HT-29 (cell line): Measurements from ENCODE around the gene RFXANK. TPM values are rescaled to one million over a fixed set of nuclear protein-coding genes. Genes with fewer than 3 reads are reported as not detected.

Experiments
- DNase-seq: peaks from one replicate; pipeline ENCODE4 v3.0.0-alpha.2; 2015; ENCODE audit warnings: low spot score
- small RNA-seq: library from RNA; depleted of rRNA; stranded (forward); fragments of <200 nt; gene quantifications from one replicate; pipeline ENCODE3, GENCODE V24; 2014
- total RNA-seq: library from RNA; depleted of rRNA; stranded (reverse); fragments of >200 nt; shearing (Covaris generic); gene quantifications from 2 replicates; pipeline ENCODE4 v1.2.3, GENCODE V29; 2014; rRNA removed

RFXANK gene
- total RNA-seq, 1 experiment from 2014 or later = 75.0 TPM

DNA sequence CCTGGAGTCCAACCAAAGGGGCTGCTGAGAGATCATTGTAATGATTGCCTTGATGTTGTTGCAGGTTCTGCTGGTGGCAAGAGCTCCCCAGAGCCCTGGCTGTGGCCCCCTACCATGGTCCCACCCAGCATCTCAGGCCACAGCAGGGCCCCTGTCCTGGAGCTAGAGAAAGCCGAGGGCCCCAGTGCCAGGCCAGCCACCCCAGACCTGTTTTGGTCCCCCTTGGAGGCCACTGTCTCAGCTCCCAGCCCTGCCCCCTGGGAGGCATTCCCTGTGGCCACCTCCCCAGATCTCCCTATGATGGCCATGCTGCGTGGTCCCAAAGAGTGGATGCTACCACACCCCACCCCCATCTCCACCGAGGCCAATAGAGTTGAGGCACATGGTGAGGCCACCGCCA lies 35.2 kb downstream of the RFXANK start:
- no peak for DNase-seq

DNA sequence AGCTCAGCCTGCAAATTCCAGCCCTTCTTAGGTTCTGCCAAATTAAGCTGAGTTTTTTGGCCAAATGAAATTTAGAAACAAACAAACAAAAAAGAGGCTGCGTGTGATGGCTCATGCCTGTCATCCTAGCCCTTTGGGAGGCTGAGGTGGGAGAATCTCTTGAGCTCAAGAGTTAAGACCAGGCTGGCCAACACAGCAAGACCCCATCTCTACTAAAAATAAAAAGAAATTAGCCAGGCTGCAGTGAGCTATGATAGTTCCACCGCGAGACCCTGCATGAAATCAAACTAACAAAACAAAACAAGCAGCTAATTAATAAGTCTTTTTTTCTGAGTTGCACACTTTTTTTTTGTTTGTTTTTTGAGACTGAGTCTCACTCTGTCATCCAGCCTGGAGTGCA lies 37.6 kb downstream of the RFXANK start:
- no peak for DNase-seq

DNA sequence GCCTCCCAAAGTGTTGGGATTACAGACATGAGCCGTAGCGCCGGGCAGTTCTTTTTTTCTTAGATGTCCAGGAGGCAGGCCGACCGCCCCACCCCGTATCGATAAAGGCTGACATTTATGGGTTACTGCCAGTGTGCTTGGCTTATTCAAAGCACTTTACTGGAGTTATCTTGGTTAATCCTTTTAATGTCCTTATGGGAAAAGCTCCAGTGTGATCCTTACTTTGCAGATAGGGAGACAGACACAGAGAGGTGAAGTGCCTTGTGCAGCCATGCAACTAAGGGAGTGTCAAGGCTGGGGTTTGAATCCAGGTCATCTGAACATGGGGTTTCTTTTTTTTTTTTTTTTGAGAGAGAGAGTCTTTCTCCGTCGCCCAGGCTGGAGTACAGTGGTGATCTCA lies 38.9 kb downstream of the RFXANK start:
- DNase-seq = no peak

DNA sequence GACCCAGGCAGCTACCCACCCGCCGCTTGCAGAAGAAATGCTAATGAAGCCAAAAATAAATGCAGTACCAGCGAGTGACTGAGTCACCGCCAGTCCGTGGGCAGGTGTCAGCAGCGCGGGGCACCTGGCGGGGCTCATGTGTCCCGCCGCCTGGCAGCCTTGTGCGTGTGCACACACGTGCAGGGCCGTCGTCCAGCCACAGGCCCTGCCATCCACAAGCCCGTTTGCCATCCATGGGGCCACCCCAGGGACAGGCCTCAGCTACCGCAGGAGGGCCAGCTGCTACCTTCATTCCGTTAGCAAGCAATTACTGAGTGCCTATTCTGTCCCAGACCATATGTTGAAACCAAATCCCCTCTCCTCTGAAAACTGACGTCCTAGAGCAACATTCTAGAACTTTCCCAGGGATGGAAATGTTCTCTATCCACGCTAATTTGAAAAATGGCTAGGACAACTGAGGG lies 40.2 kb downstream of the RFXANK start:
- no peak for DNase-seq

DNA sequence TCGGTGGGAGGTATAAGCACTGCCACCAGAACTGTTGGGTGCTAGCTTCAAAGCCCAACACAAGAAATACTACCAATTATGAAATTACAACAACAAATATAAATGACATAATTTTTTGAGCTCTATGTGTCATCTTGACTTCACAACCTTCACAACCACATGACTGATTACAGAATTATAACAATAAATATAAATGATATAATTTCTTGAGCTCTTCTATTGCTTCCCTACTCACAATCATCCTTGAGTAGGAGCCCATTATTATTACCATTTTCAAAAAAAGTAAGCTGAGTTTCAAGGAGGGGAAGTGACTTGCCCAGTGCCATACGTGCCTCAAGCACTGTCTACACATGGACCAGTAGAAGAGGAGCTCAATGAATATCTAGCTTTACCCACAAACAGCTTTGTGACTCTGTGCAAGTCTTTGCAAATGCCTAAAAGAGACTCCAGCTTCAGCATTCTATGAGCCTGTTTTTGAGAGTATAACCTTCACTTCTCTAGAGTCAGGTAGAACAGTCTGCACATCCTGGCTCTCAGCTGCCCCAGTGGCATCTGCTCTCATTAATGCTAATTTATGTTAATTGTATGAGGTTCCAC lies 42.3 kb downstream of the RFXANK start:
- no peak for DNase-seq

DNA sequence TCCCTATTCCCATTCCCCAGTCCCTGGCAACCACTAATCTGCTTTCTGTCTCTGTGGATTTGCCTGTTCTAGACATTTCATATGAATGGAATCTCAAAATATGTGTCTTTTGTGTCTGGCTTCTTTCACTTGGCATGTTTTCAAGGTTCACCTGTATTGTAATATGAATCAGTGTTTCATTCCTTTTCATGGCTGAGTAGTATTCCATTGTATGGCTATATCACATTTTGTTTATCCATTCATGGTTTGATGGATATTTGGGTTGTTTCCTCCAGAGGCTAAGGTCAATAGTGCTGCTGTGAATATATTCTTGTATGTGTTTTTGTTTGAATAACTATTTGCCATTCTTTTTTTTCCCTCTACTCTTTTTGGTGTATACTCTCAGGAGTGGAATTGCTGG lies 44.1 kb downstream of the RFXANK start:
- no peak for DNase-seq

DNA sequence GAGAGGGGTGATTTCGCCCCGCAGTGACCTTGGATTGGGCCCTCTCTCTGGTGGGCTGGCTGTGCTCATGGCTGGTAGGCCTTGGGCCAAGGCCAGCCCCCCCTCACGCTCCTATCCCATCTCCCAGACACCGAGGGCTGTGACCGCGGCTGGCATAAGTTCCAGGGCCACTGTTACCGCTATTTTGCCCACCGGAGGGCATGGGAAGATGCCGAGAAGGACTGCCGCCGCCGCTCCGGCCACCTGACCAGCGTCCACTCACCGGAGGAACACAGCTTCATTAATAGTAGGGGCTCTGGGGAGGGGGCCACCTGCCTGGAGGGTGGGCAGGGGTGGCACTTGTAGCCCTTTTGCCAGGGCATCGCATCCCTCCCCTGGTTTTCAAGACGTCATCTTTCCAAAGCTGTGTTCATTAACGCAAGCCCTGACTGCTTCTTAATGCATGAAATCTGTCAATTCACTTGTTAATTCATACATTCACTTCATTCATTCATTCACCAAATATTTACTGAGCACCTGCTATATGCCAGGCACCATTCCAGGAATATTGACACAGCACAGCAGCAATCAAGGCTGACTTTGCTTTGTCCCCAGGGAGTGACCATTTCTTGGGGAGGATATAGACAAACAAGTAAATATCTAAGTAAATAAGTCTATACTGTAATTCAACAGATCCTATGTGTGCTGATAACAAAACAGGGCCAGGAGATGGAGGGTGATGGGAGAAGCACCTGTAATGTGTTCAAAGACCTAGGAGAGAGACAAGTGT lies 46.3 kb downstream of the RFXANK start:
- no peak for DNase-seq

DNA sequence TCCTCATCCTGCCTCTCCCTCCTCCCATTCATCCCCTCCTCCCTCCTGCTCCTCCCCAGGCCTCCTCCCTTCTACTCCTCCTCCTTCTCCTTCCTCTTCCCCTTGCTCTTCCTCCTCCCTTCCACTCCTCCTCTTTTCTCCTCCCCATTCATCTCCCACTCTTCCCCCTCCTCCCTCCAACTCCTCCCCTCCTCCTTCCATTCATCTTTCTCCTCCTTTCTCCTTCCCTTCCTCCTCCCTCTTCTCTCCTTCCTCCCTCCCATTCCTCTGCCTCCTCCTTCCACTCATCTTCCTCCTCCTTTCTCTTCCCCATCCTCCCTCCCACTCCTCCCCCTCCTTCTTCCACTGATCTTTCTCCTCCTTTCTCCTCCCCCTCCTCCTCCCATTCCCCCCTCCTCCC lies 47.6 kb downstream of the RFXANK start:
- no peak for DNase-seq

DNA sequence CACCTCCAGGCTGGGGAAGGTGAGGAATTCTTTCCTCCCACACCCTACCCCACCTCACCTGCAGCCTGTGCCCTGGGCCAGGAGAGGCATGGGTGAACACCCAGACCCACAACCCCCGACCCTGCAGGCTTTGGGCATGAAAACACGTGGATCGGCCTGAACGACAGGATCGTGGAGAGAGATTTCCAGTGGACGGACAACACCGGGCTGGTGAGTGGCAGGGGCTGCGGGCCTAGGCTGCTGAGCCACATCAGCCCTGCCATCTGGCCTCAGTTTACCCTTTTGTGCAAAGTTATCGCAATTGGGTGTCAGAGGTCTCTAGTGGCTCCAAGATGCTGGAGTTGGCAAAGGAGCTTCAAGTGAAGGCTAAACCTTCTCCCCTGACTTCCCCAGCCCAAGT lies 48.4 kb downstream of the RFXANK start:
- no peak for DNase-seq

DNA sequence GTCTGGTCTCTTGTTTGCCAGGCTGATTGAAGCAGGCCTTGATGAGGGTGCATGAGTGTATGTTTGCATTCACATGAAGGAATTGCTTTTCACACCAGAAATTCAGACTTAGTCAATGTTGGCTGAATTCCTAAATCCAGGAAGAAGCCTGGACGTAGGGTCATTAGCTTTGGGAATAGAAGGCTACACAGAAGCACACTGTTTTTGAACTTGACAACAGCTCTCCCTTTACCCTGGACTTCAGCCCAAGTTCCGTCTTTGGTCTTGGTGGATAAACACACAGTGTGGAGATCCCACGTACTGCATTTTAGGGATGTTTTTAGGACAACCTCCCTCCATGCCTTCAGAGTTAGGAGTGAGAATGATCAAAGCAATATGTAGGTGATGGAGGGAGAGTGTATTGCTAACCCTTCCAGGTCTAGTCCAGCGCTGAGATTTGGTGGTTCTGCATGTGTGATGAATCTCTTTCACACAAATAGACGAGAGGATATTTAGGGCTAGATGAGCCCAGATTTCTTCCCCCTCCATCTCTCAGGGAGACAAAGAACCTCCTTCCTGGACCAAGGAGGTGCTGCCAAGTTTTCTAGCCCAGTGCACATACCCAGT lies 58.2 kb downstream of the RFXANK start:
- no peak for DNase-seq

Small RNA genes within 50 kb of the gene (small RNA-seq; reads per million reads assigned to genes)
- not detected for gene RNU6-1028P

Other genes with a start within 250 kb of the RFXANK start
- gene SUGP2, start 158.7 kb upstream of the RFXANK start, total RNA-seq = 35.7 and 37.7 TPM in 2 replicates
- 91.3 and 110 TPM in 2 replicates for gene ARMC6, start 158.7 kb upstream of the RFXANK start, total RNA-seq
- gene SLC25A42, start 128.3 kb upstream of the RFXANK start, total RNA-seq = 2.4 and 3.2 TPM in 2 replicates
- gene TMEM161A, start 53.8 kb upstream of the RFXANK start, total RNA-seq = 59.0 and 63.8 TPM in 2 replicates
- gene MEF2B, start 22.0 kb upstream of the RFXANK start, total RNA-seq = 0.38 and 0.55 TPM in 2 replicates
- gene BORCS8, start 106 bp upstream of the RFXANK start, total RNA-seq = 40.1 and 50.5 TPM in 2 replicates
- gene NR2C2AP, start 11.2 kb downstream of the RFXANK start, total RNA-seq = 28.7 and 32.3 TPM in 2 replicates
- gene NCAN, start 19.7 kb downstream of the RFXANK start, total RNA-seq = not detected in 2 replicates
- not detected in 2 replicates for gene TM6SF2, start 81.0 kb downstream of the RFXANK start, total RNA-seq
- gene SUGP1, start 128.3 kb downstream of the RFXANK start, total RNA-seq = 27.8 and 35.2 TPM in 2 replicates
- 32.2 and 34.7 TPM in 2 replicates for gene MAU2, start 128.6 kb downstream of the RFXANK start, total RNA-seq
- gene GATAD2A, start 213.4 kb downstream of the RFXANK start, total RNA-seq = 85.8 and 96.7 TPM in 2 replicates